WTC11 (cell line): ENCODE measurements around the gene PLIN4. TPM values are rescaled to one million over a fixed set of nuclear protein-coding genes. Genes with fewer than 3 reads are reported as not detected.

Source experiments
- ATAC-seq: fragments of 200-7000 bp; cut with Tn5 transposase; 2 replicates; pipeline ENCODE4 v1.10.0; 2021; ENCODE audit warnings: mild to moderate bottlenecking, moderate library complexity
- CTCF ChIA-PET: fragments of 300-600 bp; sonication (Branson Sonifier 250); formaldehyde crosslinking; loops from one replicate; lab custom pipeline; 2021; ENCODE audit warnings: antibody characterized with exemption; lab: Charles Lee
- POLR2A ChIA-PET: fragments of 350-600 bp; sonication (Branson Sonifier 250); formaldehyde crosslinking; loops from one replicate; lab custom pipeline; 2021; ENCODE audit warnings: antibody characterized with exemption; lab: Charles Lee
- DNase-seq: peaks from one replicate; pipeline ENCODE4 v3.0.0; 2021; ENCODE audit warnings: low spot score
- H3K27ac Mint-ChIP-seq: 2 replicates; pipeline ENCODE4 v1.8.0; 2021; ENCODE audit warnings: mixed read lengths
- H3K27me3 Mint-ChIP-seq: 2 replicates; pipeline ENCODE4 v1.8.0; 2021; ENCODE audit warnings: low read depth, mild to moderate bottlenecking, moderate library complexity, mixed read lengths
- H3K36me3 Mint-ChIP-seq: 2 replicates; pipeline ENCODE4 v1.8.0; 2021; ENCODE audit warnings: mixed read lengths
- H3K4me1 Mint-ChIP-seq: 2 replicates; pipeline ENCODE4 v1.8.0; 2022; ENCODE audit warnings: mixed read lengths
- H3K4me3 Mint-ChIP-seq: 2 replicates; pipeline ENCODE4 v1.8.0; 2021; ENCODE audit warnings: mild to moderate bottlenecking, moderate library complexity, mixed read lengths
- H3K9me3 Mint-ChIP-seq: 2 replicates; pipeline ENCODE4 v1.8.0; 2021; ENCODE audit warnings: mixed read lengths
- ETV6 ChIP-seq: sonication (generic); formaldehyde crosslinking; IDR thresholded peaks from 2 replicates; pipeline ENCODE4 v1.8.1; 2022; ENCODE audit warnings: mild to moderate bottlenecking, missing genetic modification reagents
- FOXJ3 ChIP-seq: sonication (generic); formaldehyde crosslinking; IDR thresholded peaks from 2 replicates; pipeline ENCODE4 v1.9.0; 2021; ENCODE audit warnings: missing genetic modification reagents, mild to moderate bottlenecking, borderline replicate concordance
- GTF2I ChIP-seq: fragments of 250-450 bp; sonication (Bioruptor Pico); conservative IDR thresholded peaks from 2 replicates; pipeline ENCODE4 v1.4.0; 2021; ENCODE audit warnings: mild to moderate bottlenecking
- JUN ChIP-seq: sonication (generic); formaldehyde crosslinking; IDR thresholded peaks from 2 replicates; pipeline ENCODE4 v1.8.0; 2023; ENCODE audit warnings: mild to moderate bottlenecking, missing genetic modification reagents
- MYBL2 ChIP-seq: sonication (generic); formaldehyde crosslinking; IDR thresholded peaks from 2 replicates; pipeline ENCODE4 v1.8.1; 2023; ENCODE audit warnings: mild to moderate bottlenecking, moderate library complexity, missing genetic modification reagents
- NR2C2 ChIP-seq: sonication (generic); formaldehyde crosslinking; IDR thresholded peaks from 2 replicates; pipeline ENCODE4 v1.8.0; 2022; ENCODE audit warnings: mild to moderate bottlenecking, missing genetic modification reagents
- PRRX2 ChIP-seq: fragments of 250-450 bp; sonication (Bioruptor Pico); IDR thresholded peaks from 2 replicates; pipeline ENCODE4 v1.8.0; 2021; ENCODE audit warnings: mild to moderate bottlenecking
- SMAD3 ChIP-seq: sonication (generic); formaldehyde crosslinking; IDR thresholded peaks from 2 replicates; pipeline ENCODE4 v1.8.0; 2022; ENCODE audit warnings: missing genetic modification reagents, mild to moderate bottlenecking, borderline replicate concordance
- SMAD4 ChIP-seq: sonication (generic); formaldehyde crosslinking; IDR thresholded peaks from 2 replicates; pipeline ENCODE4 v1.8.0; 2022; ENCODE audit warnings: mild to moderate bottlenecking, missing genetic modification reagents
- TCF7 ChIP-seq: sonication (generic); formaldehyde crosslinking; IDR thresholded peaks from 2 replicates; pipeline ENCODE4 v1.8.0; 2022; ENCODE audit warnings: mild to moderate bottlenecking, low read depth, missing genetic modification reagents, moderate library complexity
- TEAD4 ChIP-seq: sonication (generic); formaldehyde crosslinking; IDR thresholded peaks from 2 replicates; pipeline ENCODE4 v1.8.0; 2022; ENCODE audit warnings: mild to moderate bottlenecking, missing genetic modification reagents
- ZNF232 ChIP-seq: sonication (generic); formaldehyde crosslinking; IDR thresholded peaks from 2 replicates; pipeline ENCODE4 v1.8.0; 2022; ENCODE audit warnings: mild to moderate bottlenecking, missing genetic modification reagents
- total RNA-seq: library from RNA; stranded (reverse); gene quantifications from 3 replicates; pipeline ENCODE4 v1.2.3, GENCODE V29; 2021
- TF ChIP-seq, protein P1 (sequence below): sonication (generic); formaldehyde crosslinking; IDR thresholded peaks from 2 replicates; pipeline ENCODE4 v1.8.1; 2023; ENCODE audit warnings: mild to moderate bottlenecking, missing genetic modification reagents, borderline replicate concordance
- TF ChIP-seq, protein P2 (sequence below): fragments of 250-450 bp; sonication (Bioruptor Pico); IDR thresholded peaks from 2 replicates; pipeline ENCODE4 v1.8.0; 2021; ENCODE audit warnings: mild to moderate bottlenecking
- TF ChIP-seq, protein P3 (sequence below): fragments of 250-450 bp; sonication (Bioruptor Pico); IDR thresholded peaks from 2 replicates; pipeline ENCODE4 v1.9.0; 2021; ENCODE audit warnings: mild to moderate bottlenecking
- TF ChIP-seq, protein P4 (sequence below): sonication (generic); formaldehyde crosslinking; IDR thresholded peaks from 2 replicates; pipeline ENCODE4 v1.8.1; 2022; ENCODE audit warnings: low read depth, mild to moderate bottlenecking, moderate library complexity, missing genetic modification reagents, borderline replicate concordance
- TF ChIP-seq, protein P5 (sequence below): fragments of 250-450 bp; sonication (Bioruptor Pico); IDR thresholded peaks from 2 replicates; pipeline ENCODE4 v1.9.0; 2021; ENCODE audit warnings: mild to moderate bottlenecking

Gene PLIN4
- total RNA-seq, 1 experiment from 2014 or later, result 0.35 TPM

DNA sequence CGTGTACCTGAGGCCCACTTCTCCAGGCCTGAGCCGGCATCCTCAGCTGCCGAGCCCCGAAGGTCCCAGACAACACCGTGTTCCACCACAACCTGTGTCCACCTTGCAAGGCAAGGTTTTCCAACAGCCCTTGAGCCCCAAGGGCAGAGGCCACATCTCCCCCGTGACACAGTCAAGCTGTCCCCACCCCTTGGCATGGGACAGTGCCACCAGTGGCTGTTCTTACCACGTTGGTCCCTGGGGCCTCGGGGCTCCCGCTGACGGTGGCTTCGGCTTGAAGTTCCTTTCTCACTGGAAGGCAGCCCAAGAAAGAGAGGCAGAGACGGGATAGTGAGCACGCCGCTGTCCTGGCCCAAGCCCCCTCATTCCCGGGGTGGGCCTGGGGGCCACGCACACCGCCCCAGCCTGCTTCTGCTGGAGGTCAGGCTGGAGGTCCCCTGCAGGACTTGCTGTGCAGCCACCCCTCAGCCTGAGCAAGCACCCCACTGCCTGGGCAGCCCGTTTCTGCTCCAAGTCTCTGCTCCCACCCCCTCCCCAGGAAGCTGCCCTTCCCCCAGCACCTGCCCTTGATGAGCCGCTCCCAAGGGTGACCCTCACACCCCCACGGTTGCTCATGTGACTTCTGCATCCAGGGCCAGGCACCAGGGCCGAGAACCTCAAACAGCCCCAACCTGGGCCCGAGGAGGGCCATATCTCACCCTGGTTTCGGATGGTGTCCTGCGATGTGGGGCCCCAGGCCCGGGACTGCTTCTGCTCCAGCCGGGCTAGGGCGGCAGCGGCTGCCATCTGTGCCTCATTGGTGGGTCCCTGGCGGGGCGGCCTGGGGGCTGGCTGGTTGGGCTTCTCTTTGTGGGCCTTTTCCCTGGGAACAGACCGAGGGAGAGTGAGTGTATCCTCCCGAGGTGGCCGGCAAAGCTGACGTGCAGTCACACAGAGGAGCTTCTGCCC is 64.8 kb downstream of the PLIN4 start:
- no peak for DNase-seq
- H3K27ac Mint-ChIP-seq, result no peak overlapping the region
- H3K27me3 Mint-ChIP-seq, result no peaks in the 10 kb centered on the region
- peaks cover 10% of the 10 kb centered on the region for H3K36me3 Mint-ChIP-seq
- no peak overlapping the region for H3K4me3 Mint-ChIP-seq
- POLR2A ChIA-PET, result no interaction called here
- peaks cover 11% of the 10 kb centered on the region for H3K4me1 Mint-ChIP-seq
- no peak for ATAC-seq
- H3K9me3 Mint-ChIP-seq, result no peaks in the 10 kb centered on the region
- CTCF ChIA-PET, result interaction anchor here (1.8 kb wide), 1 partner anchor 72 kb away, joined by 5 read pairs; no protein-coding TSS in a partner anchor
- TF ChIP-seq, protein P1, sequence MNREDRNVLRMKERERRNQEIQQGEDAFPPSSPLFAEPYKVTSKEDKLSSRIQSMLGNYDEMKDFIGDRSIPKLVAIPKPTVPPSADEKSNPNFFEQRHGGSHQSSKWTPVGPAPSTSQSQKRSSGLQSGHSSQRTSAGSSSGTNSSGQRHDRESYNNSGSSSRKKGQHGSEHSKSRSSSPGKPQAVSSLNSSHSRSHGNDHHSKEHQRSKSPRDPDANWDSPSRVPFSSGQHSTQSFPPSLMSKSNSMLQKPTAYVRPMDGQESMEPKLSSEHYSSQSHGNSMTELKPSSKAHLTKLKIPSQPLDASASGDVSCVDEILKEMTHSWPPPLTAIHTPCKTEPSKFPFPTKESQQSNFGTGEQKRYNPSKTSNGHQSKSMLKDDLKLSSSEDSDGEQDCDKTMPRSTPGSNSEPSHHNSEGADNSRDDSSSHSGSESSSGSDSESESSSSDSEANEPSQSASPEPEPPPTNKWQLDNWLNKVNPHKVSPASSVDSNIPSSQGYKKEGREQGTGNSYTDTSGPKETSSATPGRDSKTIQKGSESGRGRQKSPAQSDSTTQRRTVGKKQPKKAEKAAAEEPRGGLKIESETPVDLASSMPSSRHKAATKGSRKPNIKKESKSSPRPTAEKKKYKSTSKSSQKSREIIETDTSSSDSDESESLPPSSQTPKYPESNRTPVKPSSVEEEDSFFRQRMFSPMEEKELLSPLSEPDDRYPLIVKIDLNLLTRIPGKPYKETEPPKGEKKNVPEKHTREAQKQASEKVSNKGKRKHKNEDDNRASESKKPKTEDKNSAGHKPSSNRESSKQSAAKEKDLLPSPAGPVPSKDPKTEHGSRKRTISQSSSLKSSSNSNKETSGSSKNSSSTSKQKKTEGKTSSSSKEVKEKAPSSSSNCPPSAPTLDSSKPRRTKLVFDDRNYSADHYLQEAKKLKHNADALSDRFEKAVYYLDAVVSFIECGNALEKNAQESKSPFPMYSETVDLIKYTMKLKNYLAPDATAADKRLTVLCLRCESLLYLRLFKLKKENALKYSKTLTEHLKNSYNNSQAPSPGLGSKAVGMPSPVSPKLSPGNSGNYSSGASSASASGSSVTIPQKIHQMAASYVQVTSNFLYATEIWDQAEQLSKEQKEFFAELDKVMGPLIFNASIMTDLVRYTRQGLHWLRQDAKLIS, result no peak
- TF ChIP-seq FOXJ3 (CRISPR knock-in tag), result no peak
- TF ChIP-seq, protein P2, sequence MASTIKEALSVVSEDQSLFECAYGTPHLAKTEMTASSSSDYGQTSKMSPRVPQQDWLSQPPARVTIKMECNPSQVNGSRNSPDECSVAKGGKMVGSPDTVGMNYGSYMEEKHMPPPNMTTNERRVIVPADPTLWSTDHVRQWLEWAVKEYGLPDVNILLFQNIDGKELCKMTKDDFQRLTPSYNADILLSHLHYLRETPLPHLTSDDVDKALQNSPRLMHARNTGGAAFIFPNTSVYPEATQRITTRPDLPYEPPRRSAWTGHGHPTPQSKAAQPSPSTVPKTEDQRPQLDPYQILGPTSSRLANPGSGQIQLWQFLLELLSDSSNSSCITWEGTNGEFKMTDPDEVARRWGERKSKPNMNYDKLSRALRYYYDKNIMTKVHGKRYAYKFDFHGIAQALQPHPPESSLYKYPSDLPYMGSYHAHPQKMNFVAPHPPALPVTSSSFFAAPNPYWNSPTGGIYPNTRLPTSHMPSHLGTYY (CRISPR knock-in tag), result no peak
- TF ChIP-seq ZNF232 (CRISPR knock-in tag), result no peak
- TF ChIP-seq, protein P3, sequence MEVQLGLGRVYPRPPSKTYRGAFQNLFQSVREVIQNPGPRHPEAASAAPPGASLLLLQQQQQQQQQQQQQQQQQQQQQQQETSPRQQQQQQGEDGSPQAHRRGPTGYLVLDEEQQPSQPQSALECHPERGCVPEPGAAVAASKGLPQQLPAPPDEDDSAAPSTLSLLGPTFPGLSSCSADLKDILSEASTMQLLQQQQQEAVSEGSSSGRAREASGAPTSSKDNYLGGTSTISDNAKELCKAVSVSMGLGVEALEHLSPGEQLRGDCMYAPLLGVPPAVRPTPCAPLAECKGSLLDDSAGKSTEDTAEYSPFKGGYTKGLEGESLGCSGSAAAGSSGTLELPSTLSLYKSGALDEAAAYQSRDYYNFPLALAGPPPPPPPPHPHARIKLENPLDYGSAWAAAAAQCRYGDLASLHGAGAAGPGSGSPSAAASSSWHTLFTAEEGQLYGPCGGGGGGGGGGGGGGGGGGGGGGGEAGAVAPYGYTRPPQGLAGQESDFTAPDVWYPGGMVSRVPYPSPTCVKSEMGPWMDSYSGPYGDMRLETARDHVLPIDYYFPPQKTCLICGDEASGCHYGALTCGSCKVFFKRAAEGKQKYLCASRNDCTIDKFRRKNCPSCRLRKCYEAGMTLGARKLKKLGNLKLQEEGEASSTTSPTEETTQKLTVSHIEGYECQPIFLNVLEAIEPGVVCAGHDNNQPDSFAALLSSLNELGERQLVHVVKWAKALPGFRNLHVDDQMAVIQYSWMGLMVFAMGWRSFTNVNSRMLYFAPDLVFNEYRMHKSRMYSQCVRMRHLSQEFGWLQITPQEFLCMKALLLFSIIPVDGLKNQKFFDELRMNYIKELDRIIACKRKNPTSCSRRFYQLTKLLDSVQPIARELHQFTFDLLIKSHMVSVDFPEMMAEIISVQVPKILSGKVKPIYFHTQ (CRISPR knock-in tag), result no peak
- no peak for TF ChIP-seq NR2C2 (CRISPR knock-in tag)
- TF ChIP-seq GTF2I (CRISPR knock-in tag), result no peak
- TF ChIP-seq JUN (CRISPR knock-in tag), result no peak
- no peak for TF ChIP-seq MYBL2 (CRISPR knock-in tag)
- TF ChIP-seq, protein P4, sequence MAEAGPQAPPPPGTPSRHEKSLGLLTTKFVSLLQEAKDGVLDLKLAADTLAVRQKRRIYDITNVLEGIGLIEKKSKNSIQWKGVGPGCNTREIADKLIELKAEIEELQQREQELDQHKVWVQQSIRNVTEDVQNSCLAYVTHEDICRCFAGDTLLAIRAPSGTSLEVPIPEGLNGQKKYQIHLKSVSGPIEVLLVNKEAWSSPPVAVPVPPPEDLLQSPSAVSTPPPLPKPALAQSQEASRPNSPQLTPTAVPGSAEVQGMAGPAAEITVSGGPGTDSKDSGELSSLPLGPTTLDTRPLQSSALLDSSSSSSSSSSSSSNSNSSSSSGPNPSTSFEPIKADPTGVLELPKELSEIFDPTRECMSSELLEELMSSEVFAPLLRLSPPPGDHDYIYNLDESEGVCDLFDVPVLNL (CRISPR knock-in tag), result no peak
- TF ChIP-seq SMAD3 (CRISPR knock-in tag), result no peak
- TF ChIP-seq, protein P5, sequence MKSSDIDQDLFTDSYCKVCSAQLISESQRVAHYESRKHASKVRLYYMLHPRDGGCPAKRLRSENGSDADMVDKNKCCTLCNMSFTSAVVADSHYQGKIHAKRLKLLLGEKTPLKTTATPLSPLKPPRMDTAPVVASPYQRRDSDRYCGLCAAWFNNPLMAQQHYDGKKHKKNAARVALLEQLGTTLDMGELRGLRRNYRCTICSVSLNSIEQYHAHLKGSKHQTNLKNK (CRISPR knock-in tag), result no peak
- TF ChIP-seq TEAD4 (CRISPR knock-in tag), result no peak
- TF ChIP-seq TCF7 (CRISPR knock-in tag), result no peak
- TF ChIP-seq ETV6, result no peak
- no peak for TF ChIP-seq PRRX2 (CRISPR knock-in tag)
- no peak for TF ChIP-seq SMAD4 (CRISPR knock-in tag)
